ENCODE results near the gene RNF220.
"Not testable (repeated sequence)": the region's sequence is repeated elsewhere in the genome, so short reads cannot be mapped to it uniquely, and the experiment has no call there.

RNF220 gene

DNA sequence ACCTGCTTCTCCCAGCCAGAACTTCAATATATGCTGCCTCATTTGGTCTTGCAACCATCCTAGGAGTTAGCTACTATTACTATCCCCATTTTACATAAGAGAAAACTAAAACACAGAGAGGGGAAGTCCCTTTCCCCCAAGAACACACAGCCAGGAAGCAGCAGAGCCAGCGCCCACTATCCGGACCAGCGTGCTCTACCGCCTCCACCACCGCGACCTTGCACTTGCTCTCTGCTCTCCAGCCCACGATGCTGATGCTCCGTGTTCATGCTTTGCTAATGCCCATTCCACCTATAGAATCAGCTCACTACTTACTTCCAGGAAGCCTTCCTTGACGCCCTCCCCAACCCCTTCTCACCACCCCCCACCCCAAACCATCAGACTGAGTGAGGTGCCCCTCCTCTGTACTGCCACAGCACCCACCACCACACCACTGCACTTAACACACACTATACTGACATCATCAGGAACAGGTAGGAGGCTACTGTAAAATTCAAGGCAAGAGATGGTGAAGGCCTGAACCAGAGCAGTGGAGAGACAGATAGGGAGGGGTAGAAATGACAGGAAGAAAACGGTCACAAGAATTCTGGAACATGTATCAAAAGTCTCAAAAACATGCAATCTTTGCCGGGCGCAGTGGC is 259.8 kb downstream of the RNF220 start:
- DNase-seq (ENCODE audit: low spot score), result peak; percentile 43
- TF ChIP-seq, protein P1, sequence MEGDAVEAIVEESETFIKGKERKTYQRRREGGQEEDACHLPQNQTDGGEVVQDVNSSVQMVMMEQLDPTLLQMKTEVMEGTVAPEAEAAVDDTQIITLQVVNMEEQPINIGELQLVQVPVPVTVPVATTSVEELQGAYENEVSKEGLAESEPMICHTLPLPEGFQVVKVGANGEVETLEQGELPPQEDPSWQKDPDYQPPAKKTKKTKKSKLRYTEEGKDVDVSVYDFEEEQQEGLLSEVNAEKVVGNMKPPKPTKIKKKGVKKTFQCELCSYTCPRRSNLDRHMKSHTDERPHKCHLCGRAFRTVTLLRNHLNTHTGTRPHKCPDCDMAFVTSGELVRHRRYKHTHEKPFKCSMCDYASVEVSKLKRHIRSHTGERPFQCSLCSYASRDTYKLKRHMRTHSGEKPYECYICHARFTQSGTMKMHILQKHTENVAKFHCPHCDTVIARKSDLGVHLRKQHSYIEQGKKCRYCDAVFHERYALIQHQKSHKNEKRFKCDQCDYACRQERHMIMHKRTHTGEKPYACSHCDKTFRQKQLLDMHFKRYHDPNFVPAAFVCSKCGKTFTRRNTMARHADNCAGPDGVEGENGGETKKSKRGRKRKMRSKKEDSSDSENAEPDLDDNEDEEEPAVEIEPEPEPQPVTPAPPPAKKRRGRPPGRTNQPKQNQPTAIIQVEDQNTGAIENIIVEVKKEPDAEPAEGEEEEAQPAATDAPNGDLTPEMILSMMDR (IDR thresholded peaks at IDR 0.05; ENCODE audit: extremely low read depth, missing control alignments), result no peak

DNA sequence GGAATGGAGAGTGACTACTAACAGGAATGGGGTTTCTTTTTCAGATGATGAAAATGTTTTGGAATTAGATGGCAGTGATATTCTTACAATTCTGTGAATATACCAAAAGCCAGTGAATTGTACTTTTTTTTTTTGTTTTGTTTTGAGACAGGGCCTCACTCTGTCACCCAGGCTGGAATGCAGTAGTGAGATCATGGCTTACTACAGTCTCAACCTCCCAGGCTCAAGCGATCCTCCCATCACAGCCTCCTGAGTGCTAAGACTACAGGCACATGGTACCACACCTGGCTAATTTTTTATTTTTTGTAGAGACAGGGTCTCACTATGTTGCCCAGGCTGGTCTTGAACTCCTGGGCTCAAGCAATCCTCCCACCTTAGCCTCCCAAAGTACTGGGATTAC is 261.7 kb downstream of the RNF220 start:
- not testable (repeated sequence) for DNase-seq (ENCODE audit: low spot score)

- DNase-seq (ENCODE audit: low spot score), result no peak
- TF ChIP-seq, protein P1 (IDR thresholded peaks at IDR 0.05; ENCODE audit: extremely low read depth, missing control alignments), result no peak
Observed at GRCh38 chr1:44670751-44671640, 265.9 kb downstream of the RNF220 start.

DNA sequence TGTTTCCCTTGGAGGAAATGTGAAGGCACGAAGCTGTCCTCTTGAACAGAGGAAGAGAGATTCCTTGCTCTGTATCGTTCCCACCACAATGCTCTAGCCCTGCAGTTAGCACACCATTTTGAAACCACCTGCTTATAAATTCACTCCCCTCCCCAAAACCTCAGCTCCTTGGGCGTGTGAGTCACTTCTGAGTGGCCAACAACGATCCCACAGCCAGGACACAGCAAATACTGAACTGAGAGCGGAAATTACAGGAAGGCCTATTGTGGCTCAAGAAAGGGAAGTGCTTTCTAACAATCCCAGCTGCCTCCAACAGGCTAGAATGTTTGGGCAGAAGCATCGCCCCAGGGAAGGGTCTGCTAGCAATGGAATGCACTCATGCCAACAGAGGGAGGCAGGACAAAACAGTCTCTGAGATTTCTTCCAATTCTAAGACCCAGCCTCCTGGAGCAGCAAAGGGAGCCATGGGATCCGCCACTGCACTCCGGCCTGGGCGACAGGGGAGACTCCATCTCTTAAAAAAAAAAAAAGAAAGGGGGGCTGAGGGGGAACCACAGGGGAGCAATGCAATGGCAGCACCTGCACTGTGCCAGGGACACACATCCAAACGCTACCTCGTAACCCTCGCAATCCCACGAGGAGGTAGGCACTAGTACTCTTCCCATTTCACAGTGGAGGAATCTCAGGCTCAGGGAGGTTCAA is 267.4 kb downstream of the RNF220 start:
- TF ChIP-seq, protein P1 (IDR thresholded peaks at IDR 0.05; ENCODE audit: extremely low read depth, missing control alignments), result no peak
- no peak for DNase-seq (ENCODE audit: low spot score)

DNA sequence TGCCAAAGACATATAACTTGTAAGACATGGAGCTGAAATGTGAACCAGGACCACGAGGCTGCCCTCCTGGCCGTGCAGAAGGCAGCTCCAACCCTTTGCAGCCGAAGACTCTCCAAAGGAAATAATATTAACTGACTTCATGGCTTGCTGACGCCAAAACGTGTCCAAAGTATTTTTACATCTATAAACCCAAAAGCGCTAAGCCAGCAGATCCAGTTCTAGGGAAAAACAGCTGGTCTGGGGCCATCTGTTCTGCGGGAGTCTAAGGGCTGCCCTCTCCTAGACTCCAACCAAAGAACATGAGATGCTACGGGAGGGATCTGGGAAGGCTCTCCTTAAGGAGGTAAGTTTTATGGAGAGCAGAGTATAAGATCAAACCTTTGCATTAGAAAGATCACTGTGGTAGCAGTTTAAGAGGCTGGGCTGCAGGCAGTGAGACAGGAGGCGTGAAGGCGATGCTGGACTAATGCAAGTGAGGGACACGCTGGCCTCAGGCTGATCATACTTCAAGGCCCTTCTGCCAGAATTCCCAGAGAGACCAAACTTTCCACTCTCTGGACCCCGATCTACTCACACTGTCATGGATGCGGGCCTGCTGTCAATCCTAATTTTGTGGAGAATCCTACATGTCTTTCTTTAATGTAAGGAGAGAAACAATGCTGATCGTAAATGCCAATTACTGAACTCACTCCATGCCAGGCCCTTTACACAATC is 268.1 kb downstream of the RNF220 start:
- TF ChIP-seq, protein P1 (IDR thresholded peaks at IDR 0.05; ENCODE audit: extremely low read depth, missing control alignments), result no peak
- DNase-seq (ENCODE audit: low spot score), result no peak

DNA sequence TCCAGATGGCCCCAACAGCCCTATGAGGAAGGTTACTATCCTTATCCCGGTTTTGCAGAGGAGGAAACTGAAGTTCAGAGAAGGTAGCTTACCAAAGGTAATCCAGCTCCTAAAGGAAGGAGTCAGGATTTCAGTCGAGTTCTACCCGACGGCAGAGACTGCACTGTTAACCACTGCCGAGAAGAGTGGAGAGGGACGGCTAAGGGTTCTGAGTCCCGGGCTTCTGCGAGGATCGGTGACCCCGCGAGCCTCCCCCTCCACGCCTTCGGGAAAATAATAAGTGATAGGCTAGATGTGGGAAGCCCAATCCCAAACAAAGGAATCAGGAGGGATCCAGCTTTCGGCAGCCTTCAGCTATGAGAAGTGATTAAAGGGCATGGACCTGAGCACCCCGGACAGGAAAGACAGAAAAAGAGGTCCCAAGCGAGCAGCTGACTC is 268.6 kb downstream of the RNF220 start:
- TF ChIP-seq, protein P1 (IDR thresholded peaks at IDR 0.05; ENCODE audit: extremely low read depth, missing control alignments), result no peak
- no peak for DNase-seq (ENCODE audit: low spot score)
